HG02610 (cell line): ENCODE results near the gene EXT2.

ENCODE experiments used
- ATAC-seq: cut with Tn5 transposase; IDR thresholded peaks from one replicate; pipeline ENCODE4 v1.9.1; 2021; ENCODE audit warnings: mild to moderate bottlenecking, moderate library complexity; ENCODE audit not compliant: unreplicated experiment

EXT2 gene

DNA sequence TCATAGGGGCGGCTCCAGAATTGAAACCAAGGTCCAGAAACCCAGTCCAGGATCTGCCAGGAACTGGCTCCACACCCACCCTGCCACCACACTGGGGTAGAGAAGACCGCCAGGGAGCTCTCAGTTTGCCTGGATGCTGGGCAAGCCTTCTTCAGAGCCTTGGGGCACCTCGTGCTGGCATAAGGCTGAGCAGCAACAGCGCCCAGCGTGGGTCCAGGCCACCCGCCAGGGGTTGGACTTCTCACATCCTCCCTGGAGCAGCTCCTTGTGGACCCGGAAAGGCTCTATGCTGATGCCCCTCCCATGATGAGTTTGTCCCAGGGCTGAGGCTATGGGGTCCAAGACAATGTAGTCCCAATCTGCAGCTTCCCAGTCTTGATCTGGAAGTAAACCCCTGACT is 184.8 kb downstream of the EXT2 start:
- ATAC-seq = no peak

DNA sequence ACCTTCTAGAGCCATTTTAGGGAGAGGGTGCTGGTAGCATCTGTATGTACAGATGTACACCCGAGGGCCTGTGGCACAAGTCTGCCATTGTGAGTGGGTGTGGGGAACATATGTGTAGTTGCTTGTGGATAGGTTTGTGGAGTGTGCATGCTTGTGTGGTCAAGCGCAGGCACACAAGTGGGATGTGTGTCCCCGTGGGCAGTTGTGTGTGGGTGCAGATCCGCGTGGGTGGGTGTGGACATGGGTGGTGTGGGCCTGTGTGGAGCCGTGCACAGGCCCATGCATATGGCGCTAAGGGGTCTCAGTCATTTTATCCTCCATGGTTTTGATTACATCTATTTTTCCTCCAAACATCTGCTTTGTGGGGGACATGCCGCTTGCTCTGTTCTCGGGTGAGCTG is 185.7 kb downstream of the EXT2 start:
- no peak for ATAC-seq

- no peak for ATAC-seq
Observed at GRCh38 chr11:44282620-44283019, 187.1 kb downstream of the EXT2 start.

- no peak for ATAC-seq
Observed at GRCh38 chr11:44285756-44286155, 190.3 kb downstream of the EXT2 start.

- no peak for ATAC-seq
Observed at GRCh38 chr11:44286268-44286880, 190.9 kb downstream of the EXT2 start.

DNA sequence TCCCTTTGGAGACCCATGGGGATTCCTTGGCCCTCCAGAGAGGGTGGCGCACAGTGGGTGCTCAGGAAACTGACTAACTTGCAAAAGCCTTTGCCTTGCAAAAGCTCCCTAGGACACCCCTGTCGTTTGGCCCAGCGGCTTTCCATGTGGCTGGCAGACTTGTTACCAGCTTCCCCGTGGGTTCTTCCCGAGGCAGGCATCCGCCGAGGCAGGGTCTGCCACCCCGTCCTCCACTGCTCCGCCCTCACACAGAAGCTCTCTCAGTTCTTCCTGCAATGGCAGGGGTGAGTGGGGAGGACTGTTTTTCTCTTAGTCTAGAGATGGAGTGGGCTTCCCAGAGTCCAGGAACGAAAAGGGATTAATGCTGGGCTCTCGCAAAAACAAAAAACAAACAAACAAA is 191.4 kb downstream of the EXT2 start:
- ATAC-seq = no peak

DNA sequence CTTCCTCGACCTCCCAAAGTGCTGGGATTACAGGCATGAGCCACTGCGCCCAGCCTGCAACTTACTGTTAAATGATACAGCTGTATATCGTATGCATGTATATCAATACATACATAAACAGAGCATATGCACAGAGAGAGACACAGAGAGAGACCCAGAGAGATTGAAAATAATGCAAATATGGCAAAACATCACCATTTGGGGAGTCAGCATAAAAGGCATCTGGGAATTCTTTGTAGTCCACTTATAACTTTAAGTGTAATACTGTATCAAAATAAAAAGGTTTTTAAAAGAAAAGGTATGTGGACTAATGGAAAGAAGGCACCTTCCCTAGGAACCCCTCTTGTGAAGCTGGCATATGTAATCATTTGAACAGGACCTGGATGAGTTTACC is 192.7 kb downstream of the EXT2 start:
- no peak for ATAC-seq

DNA sequence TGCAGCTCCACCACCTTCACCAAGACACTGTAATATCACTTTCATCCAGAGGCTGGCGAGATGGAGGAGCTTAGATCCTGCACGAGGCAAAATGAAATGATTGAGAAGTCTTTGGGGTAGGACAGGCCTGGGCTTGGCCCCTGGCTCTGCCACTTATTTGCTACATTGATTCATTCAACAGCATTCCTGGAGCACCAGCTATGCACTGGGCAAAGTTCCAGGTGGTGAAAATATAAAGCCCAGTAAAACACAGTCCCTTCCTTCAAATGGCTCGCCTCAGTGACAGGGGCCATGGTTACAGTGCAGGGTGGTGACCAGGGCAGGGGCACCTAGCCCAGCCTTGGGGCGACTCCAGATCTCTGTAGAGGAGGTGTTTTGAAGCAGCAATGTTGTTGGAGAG is 194.7 kb downstream of the EXT2 start:
- no peak for ATAC-seq
